NCI-H2171 (cell line): ENCODE results near the gene ASCC3.
A peak's percentile ranks its signal among the peaks of the same experiment; 100 is the strongest.
"Not testable (repeated sequence)": the region's sequence is repeated elsewhere in the genome, so short reads cannot be mapped to it uniquely, and the experiment has no call there.

Experiments
- DNase-seq: peaks from one replicate; lab custom pipeline; 2025; lab: John Stamatoyannopoulos, UW

ASCC3 gene

GRCh38 chr6:100663219-100663863 lies 217.8 kb downstream of the ASCC3 start:
- DNase-seq, result no peak

GRCh38 chr6:100662264-100662663 lies 218.9 kb downstream of the ASCC3 start:
- no peak for DNase-seq

GRCh38 chr6:100658486-100658885 lies 222.6 kb downstream of the ASCC3 start:
- no peak for DNase-seq

- DNase-seq, result peak; percentile 14
These were observed 223.3 kb downstream of the ASCC3 start for GRCh38 chr6:100657678-100658330.

DNA sequence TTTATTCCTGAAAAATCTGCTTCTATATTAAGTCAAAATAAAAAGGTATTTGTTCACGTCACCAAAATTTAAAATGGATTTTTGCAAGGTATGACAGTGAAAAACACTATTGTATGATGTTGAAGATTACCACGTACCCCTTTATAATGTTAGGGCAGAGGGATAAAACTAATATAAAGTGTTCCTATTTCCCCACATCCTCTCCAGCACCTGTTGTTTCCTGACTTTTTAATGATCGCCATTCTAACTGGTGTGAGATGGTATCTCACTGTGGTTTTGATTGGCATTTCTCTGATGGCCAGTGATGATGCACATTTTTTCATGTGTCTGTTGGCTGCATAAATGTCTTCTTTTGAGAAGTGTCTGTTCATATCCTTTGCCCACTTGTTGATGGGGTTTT lies 240.0 kb downstream of the ASCC3 start:
- not testable (repeated sequence) for DNase-seq

DNA sequence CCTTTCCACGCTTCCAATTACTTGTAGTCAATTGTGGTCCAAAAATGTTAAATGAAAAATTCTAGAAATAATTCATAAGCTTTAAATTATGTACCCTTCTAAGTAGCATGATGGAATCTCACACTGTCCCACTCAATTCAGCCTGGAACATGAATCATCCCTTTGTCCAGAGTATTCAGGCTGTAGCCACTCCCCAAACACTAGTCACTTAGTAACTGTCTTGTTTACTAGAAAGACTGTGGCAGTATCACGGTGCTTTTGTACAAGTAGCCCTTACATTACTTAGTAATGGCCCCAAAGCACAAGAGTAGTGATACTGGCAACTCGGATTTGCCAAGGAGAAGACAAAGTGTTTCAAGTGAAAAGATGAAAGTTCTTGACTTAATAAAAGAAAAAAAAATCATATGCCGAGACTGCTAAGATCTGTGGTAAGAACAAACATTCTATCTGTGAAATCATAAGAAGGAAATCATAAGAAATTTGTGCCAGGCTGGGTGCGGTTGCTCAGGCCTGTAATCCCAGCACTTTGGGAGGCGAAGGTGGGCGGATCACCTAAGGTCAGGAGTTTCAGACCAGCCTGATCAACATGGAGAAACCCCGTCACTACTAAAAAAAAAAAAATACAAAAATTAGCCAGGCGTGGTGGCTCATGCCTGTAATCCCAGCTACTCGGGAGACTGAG lies 247.9 kb downstream of the ASCC3 start:
- no peak for DNase-seq

DNA sequence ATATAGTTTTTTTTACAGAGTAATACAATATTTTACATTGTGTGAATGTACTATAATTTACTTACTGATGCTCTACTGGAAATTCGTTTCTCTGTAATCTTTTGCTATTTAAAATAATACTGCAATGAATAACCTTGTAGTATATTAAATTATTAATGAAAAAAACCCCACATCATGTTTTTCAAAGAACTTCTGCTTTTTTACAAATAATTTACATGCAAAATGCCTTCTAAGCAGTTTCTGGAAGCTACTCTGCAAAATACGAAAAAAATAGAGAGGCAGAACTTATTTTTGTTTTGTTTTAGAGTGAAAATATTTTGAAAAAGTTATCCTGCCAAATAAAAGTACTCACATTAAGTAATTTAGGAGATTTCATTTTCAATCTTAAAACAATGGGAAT lies 250.6 kb downstream of the ASCC3 start:
- DNase-seq, result no peak

DNA sequence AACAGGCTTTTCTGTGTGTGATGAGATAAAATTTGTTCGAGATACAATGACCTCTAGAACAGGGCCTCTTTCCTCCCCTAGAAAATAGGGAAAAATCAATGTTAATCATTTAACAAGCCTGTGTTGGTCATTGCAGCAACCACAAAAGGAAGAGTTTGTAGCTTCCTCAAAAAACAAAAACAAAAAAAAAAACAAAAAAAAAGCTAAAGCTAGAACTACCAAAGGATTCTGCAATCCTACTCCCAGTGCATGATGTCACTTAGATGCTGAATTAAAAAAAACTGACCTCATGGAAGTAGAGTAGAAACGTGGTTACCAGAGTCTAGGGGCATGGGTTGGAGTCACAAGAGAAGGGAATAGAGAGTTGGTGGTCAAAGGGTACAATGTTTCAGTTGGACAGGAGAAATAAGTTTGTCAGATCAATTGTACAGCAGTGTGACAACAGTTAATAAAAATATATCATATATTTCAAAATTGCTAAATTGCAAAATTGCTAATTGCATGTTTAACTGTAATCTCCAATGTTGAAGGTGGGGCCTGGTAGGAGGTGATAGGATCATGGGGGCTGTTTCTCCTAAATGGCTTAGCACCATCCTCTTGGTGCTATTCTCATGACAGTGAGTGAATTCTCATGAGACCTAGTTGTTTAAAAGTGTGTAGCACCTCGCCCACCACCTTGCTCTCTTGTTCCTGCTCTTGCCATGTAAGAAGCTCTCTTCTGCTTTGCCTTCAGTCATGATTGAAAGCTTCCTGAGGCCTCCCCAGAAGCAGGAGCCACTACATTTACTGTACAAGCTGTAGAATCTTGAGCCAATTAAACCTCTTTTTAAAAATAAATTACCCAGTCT lies 253.0 kb downstream of the ASCC3 start:
- no peak for DNase-seq

DNA sequence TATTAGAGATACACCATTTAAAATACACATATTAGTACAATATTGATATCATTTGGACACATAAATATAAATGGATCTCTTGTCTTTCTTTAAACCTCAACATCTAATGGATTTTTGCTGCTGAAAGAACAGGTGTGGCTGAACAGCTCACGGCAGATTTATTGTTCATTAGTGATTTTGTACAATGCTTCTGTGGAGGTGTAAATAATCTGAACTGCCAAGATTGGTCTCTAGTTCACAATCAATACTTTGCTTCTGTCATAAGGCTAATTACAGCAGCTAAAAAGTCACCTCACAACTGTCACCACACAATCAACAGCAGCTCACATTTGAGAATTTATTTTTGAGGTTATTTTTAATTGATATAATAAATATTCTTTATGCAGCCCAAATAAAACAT lies 254.4 kb downstream of the ASCC3 start:
- DNase-seq, result no peak

GRCh38 chr6:100622907-100623692 lies 258.0 kb downstream of the ASCC3 start:
- no peak for DNase-seq

DNA sequence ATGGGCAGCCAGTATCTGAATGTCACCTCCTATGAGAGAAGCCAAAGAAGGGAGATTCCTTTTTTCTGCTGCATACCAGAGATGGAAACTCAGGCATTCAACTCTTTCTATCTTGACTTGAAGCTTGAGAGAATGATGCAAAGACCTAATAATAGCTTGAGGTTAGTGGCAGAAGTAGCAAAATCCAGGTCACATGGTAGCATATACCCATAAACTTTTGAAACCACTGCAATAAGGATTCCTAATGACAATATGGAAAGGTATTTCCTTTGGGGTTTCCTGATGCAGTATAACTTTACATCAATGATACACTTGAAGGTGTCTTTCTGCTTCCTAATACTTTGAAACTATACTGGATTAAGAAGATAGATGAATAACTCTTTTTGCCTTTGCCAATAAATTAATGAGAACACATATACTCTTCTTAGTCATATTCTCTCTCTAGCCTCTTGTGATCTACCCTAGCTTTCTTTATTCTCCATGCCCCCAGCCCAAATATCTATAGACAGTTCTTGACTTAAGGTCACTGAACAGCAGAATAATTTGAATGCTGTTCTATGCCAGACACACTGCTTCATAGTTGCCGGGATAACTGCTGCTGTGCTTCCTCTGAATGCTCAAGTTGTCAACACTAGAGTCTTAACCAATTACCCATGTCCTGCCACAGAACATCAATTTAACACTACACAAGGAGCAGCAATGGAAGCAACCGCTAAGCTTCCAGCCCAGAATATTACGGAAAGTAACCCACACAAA lies 260.9 kb downstream of the ASCC3 start:
- no peak for DNase-seq

DNA sequence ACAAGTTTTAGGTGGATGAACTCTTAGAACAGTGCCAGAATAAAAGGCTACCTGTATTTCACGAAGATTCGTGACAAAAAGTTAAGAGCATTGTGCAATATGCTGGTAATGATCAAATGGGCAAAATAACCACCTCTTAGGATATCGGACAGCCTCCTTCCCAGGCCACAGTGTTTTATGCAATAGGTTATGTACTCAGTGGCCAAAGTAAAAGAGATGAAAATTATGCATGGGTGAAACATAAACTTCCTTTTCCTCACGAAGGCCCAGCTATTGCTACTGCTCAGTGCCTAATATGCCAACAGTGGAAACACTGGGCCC lies 262.8 kb downstream of the ASCC3 start:
- no peak for DNase-seq

GRCh38 chr6:100617633-100618350 lies 263.3 kb downstream of the ASCC3 start:
- DNase-seq, result no peak

DNA sequence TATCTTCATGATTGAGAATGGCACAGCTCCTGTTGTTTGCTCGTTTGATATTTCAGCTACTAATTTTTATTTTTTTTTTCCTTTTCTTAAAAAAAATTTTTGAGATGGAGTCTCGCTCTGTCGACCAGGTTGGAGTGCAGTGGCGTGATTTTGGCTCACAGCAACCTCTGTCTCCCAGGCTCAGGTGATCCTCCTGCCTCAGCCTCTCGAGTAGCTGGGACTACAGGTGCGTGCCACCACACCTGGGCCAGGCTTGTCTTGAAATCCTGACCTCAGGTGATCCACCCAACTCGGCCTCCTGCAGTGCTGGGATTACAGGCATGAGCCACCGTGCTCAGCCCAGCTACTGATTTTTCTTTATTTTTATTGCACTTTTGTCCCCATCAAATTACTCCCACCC lies 266.2 kb downstream of the ASCC3 start:
- DNase-seq, result no peak

DNA sequence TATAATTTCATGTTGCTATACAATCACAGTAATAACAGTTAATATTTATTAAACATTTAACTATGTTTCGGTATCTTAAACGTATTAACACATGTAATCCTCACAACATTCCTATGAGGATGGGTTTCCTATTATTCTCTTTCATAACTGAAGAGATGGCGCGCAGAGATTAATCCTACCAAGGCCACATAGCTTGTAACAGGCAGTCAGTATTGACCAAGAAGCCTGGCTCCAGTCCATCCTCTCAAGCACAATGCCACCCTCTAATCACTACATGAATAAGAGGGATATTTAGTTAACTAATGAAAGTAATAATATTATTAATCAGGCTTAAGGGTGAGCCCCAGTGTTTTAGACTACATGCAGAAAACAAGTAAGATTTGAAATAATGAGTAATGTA lies 266.7 kb downstream of the ASCC3 start:
- DNase-seq, result no peak

DNA sequence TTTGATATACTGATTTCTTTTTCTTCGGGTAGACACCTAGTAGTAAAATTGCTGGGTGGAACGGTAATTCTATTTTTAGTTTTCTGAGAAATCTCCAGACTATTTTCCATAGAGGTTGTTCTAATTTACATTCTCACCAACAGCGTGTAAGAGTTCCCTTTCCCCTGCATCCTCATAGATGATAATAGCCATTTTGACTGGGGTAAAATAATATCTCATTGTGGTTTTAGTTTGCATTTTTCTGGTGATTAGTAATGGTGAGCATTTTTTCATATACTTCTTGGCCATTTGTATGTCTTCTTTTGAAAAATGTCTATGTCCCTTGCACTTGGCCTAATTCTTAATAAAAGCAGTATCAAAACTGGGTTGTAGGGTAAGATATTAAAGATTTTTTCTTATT lies 267.5 kb downstream of the ASCC3 start:
- DNase-seq, result no peak

- no peak for DNase-seq
These were observed 269.0 kb downstream of the ASCC3 start for GRCh38 chr6:100612094-100612493.

DNA sequence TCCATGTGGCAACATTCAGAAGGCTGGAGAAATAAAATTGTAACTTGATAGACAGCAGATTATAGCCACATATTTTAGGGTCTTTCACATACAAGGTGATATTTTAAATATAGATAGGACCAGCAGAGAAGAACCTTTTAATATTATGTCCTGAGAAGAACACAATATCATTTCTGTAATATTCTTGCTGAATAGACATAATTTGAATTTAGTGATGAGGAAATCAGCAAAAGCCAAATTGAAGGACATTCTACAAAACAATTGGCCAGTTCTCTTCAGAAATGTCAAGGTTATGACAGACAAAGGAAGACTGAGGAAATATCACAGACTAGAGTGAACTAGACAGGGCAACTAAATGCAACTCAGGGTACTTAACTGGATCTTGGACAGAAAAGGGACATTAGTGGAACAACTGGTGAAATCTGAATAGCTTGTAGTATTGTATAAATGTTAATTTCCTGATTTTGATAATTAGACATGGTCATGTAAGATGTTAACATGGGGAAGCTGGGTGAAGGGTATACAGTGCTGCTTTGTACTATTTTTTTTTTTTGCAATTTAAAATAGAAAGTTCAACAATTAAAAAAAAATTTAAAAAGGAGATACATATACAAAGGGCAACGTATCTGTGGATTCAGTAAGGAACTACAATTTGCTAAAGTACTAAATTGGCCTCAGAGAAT lies 281.9 kb downstream of the ASCC3 start:
- no peak for DNase-seq

DNA sequence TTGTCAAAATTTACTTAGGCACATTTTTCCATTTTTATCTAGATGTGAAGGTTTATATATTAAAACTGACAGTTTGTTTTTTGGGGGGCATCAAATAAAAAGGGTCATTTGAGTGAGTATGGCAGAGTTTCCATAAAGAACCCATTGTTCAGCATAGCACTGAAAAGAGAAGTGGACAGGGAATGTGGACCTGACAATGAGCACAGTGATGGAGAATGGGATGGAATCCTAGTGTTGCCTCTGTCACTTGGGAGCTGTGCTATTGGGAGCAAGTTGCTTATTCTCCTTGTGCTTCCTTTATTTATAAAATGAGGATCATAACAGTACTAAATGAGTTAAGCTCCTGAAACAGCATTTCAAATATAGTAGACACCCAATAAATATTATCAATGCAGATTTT lies 285.7 kb downstream of the ASCC3 start:
- no peak for DNase-seq

- no peak for DNase-seq
These were observed 287.6 kb downstream of the ASCC3 start for GRCh38 chr6:100593522-100593921.
